ENCODE measurements around the gene KREMEN2.
A peak's percentile ranks its signal among the peaks of the same experiment; 100 is the strongest.

Gene KREMEN2

GRCh38 chr16:2968738-2969544, 4.9 kb downstream of the KREMEN2 start, which contains the start of gene PAQR4:
TSS of gene PAQR4 (plus strand) at chr16:2969348. CDS start at chr16:2969675, 327 bp downstream.
- peak within 1 kb of the TSS; percentile 94 for H3K4me2 ChIP-seq
- H3K27ac ChIP-seq = peak within 1 kb of the TSS; percentile 62
- H3K79me2 ChIP-seq (ENCODE audit: insufficient read depth, low read depth) = peaks cover 21% of the 10 kb centered on the region; the same call in 1 of the 2 replicates
- peaks cover 32% of the 10 kb centered on the region for H3K4me1 ChIP-seq (ENCODE audit: low read depth, poor library complexity, severe bottlenecking)
- H3K27me3 ChIP-seq (ENCODE audit: insufficient read depth, low read depth) = peaks cover 5% of the 10 kb centered on the region
- H3K36me3 ChIP-seq (ENCODE audit: insufficient read depth) = no peaks in the 10 kb centered on the region
- no peak for TF ChIP-seq CTCF (conservative IDR thresholded peaks at IDR 0.05; ENCODE audit: low read depth, low read length)
- H3K4me3 ChIP-seq (IDR thresholded peaks at IDR 0.05; ENCODE audit: insufficient read depth, low read depth, low read length) = no peak within 1 kb of the TSS
- peak within 1 kb of the TSS; percentile 70 for H3K9ac ChIP-seq
- peak within 1 kb of the TSS; percentile 80 for H2AFZ ChIP-seq (ENCODE audit: low read depth)
- no peaks in the 10 kb centered on the region for H4K20me1 ChIP-seq (ENCODE audit: insufficient read depth)

- TF ChIP-seq CTCF (conservative IDR thresholded peaks at IDR 0.05; ENCODE audit: low read depth, low read length) = peak; percentile 52
- Histone ChIP-seq H3K9ac (peak overlapping the region; percentile 70), H3K4me3 (IDR thresholded peaks at IDR 0.05; ENCODE audit: insufficient read depth, low read depth, low read length) (no peak overlapping the region), H3K4me1 (ENCODE audit: low read depth, poor library complexity, severe bottlenecking) (peaks cover 24% of the 10 kb centered on the region), H2AFZ (ENCODE audit: low read depth) (peak overlapping the region; percentile 80), H3K79me2 (ENCODE audit: insufficient read depth, low read depth) (peaks cover 21% of the 10 kb centered on the region; the same call in 1 of the 2 replicates), H3K4me2 (peak overlapping the region; percentile 94), H4K20me1 (ENCODE audit: insufficient read depth) (no peaks in the 10 kb centered on the region), H3K27ac (peak overlapping the region; percentile 62), H3K27me3 (ENCODE audit: insufficient read depth, low read depth) (no peaks in the 10 kb centered on the region), H3K36me3 (ENCODE audit: insufficient read depth) (no peaks in the 10 kb centered on the region)
Observed at GRCh38 chr16:2969545-2970521, 5.8 kb downstream of the KREMEN2 start.

GRCh38 chr16:2970563-2970962, 6.5 kb downstream of the KREMEN2 start:
- H4K20me1 ChIP-seq (ENCODE audit: insufficient read depth) = no peaks in the 10 kb centered on the region
- H3K4me3 ChIP-seq (IDR thresholded peaks at IDR 0.05; ENCODE audit: insufficient read depth, low read depth, low read length) = no peak overlapping the region
- H3K27me3 ChIP-seq (ENCODE audit: insufficient read depth, low read depth) = no peaks in the 10 kb centered on the region
- H3K27ac ChIP-seq = peak overlapping the region; percentile 62; the same call in 1 of the 2 replicates
- no peak overlapping the region for H2AFZ ChIP-seq (ENCODE audit: low read depth)
- peak overlapping the region; percentile 70 for H3K9ac ChIP-seq
- H3K79me2 ChIP-seq (ENCODE audit: insufficient read depth, low read depth) = peaks cover 21% of the 10 kb centered on the region; the same call in 1 of the 2 replicates
- H3K4me2 ChIP-seq = peak overlapping the region; percentile 94
- peaks cover 19% of the 10 kb centered on the region for H3K4me1 ChIP-seq (ENCODE audit: low read depth, poor library complexity, severe bottlenecking)
- no peaks in the 10 kb centered on the region for H3K36me3 ChIP-seq (ENCODE audit: insufficient read depth)
- TF ChIP-seq CTCF (conservative IDR thresholded peaks at IDR 0.05; ENCODE audit: low read depth, low read length) = no peak

- Histone ChIP-seq H3K4me1 (ENCODE audit: low read depth, poor library complexity, severe bottlenecking) (peaks cover 12% of the 10 kb centered on the region), H3K27ac (no peak overlapping the region)
Observed at GRCh38 chr16:2971134-2971984, 7.3 kb downstream of the KREMEN2 start.

More at GRCh38 chr16:2971134-2971984, 7.3 kb downstream of the KREMEN2 start:
- no peak for TF ChIP-seq CTCF (conservative IDR thresholded peaks at IDR 0.05; ENCODE audit: low read depth, low read length)
- no peaks in the 10 kb centered on the region for H4K20me1 ChIP-seq (ENCODE audit: insufficient read depth)
- H3K79me2 ChIP-seq (ENCODE audit: insufficient read depth, low read depth) = peaks cover 21% of the 10 kb centered on the region; the same call in 1 of the 2 replicates
- H3K4me2 ChIP-seq = peak overlapping the region; percentile 94
- no peaks in the 10 kb centered on the region for H3K27me3 ChIP-seq (ENCODE audit: insufficient read depth, low read depth)
- H3K4me3 ChIP-seq (IDR thresholded peaks at IDR 0.05; ENCODE audit: insufficient read depth, low read depth, low read length) = no peak overlapping the region
- H2AFZ ChIP-seq (ENCODE audit: low read depth) = no peak overlapping the region
- no peak overlapping the region for H3K9ac ChIP-seq
- no peaks in the 10 kb centered on the region for H3K36me3 ChIP-seq (ENCODE audit: insufficient read depth)
